Measurements from ENCODE around the gene SLFN14. TPM values are rescaled to one million over a fixed set of nuclear protein-coding genes. Genes with fewer than 3 reads are reported as not detected.

Gene SLFN14
- total and polyA plus RNA-seq, 11 donors: 0.31 TPM; not detected in 10

GRCh38 chr17:35584061-35584460 is 23.4 kb upstream of the SLFN14 start:
- DNase-seq (no peak), ATAC-seq (no peak)
- WGBS, 4 donors: 83 to 90% (median 85%) methylated on average over 1 of the region's 1 CpG
- H3K4me3 ChIP-seq: no peak overlapping the region
- H3K4me1 ChIP-seq: peaks cover 8 to 25% (median 17%) of the 10 kb centered on the region in 12 donors
- no peaks in the 10 kb centered on the region for H3K9me3 ChIP-seq
- H3K27ac ChIP-seq: no peak overlapping the region
- H3K36me3 ChIP-seq: no peaks in the 10 kb centered on the region
- H3K27me3 ChIP-seq: no peaks in the 10 kb centered on the region
- intact Hi-C loops (cut with DNase I): no loop called here
- TF ChIP-seq POLR2A (IDR thresholded peaks at IDR 0.05) (no peak), CTCF (IDR thresholded peaks at IDR 0.05) (no peak)

- WGBS, 4 donors: 2 to 8% (median 3%) methylated on average over 11 of the region's 11 CpGs
- intact Hi-C loops (cut with DNase I): loop anchor here in 4 of 10 donors (1.0 to 10.0 kb wide), 4 partner anchors 7 to 614 kb away; partner anchors contain the start of genes LIG3 (in 2 of the 4), AP2B1 (in 1 of the 4), CCT6B (in 1 of the 4) and ZNF830 (in 1 of the 4)
- peaks cover 0 to 32% (median 21%) of the 10 kb centered on the region in 9 donors for H3K36me3 ChIP-seq
- no peaks in the 10 kb centered on the region for H3K27me3 ChIP-seq
- H3K4me3 ChIP-seq: peak overlapping the region; percentile 44 to 93 (median 79)
- no peak for ATAC-seq
- no peaks in the 10 kb centered on the region for H3K9me3 ChIP-seq
- no peak for DNase-seq
- TF ChIP-seq CTCF (IDR thresholded peaks at IDR 0.05): no peak
- TF ChIP-seq POLR2A (IDR thresholded peaks at IDR 0.05): no peak
- peak overlapping the region; percentile 77 to 96 (median 92) for H3K27ac ChIP-seq
- H3K4me1 ChIP-seq: peaks cover 0 to 23% (median 17%) of the 10 kb centered on the region in 12 donors
Measured at GRCh38 chr17:35578929-35579432, 18.4 kb upstream of the SLFN14 start.

DNA sequence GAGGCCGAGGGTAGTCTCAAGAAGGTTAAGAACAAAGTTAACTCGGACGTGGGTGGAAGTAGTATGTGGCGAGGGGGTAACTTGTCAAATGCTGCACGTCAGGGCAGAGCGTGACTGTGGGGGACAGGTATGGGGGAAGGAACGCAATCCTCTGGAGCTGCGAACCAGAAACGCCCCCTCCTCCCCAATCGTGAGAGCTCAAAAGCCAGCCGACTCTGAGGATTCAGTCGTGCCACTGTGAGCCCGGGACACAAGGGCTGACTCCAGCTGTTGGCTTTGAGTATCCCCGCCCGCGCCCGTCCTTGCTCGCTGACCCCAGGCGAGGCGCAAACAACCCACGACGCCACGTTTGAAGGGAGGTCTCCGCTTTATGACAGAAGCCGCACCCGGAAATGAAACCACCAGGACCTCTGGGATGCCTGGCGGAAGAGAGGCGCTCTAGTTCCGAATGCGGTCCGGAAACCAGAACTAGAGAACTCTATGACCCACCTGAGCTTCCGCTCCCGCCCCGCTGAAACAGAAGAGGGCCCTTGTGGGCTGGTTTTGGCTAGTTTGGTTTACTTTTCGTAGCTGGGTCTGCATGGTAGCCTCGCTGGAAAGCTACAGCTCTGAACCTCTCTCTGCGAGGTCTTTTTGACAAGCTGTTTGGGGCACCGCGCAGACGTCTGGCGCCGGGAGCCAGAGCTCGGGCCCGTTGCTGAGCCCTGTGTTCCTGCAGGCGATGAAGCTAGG is 17.7 kb upstream of the SLFN14 start, which contains the start of gene PEX12:
Gene PEX12, minus strand, starts transcription at position 375 of the 732 bp plus-strand sequence. CDS start 550 bp downstream, outside the sequence.
- peak in 1 of 2 donors; percentile 80 for TF ChIP-seq POLR2A (IDR thresholded peaks at IDR 0.05)
- peak in 2 of 12 donors; percentile 7 to 30 for TF ChIP-seq CTCF (IDR thresholded peaks at IDR 0.05)
- ATAC-seq (peak; percentile 98 to 99 (median 98)), DNase-seq (peak; percentile 91 to 95 (median 93))
- no peaks in the 10 kb centered on the region for H3K9me3 ChIP-seq
- WGBS, 4 donors: 0 to 1% (median 0%) methylated on average over 28 to 45 of the region's 45 CpGs
- intact Hi-C loops (cut with DNase I): loop anchor here in 4 of 10 donors (1.0 to 10.0 kb wide), 4 partner anchors 8 to 614 kb away; partner anchors contain the start of genes LIG3 (in 2 of the 4), AP2B1 (in 1 of the 4), CCT6B (in 1 of the 4) and ZNF830 (in 1 of the 4)
- peak within 1 kb of the TSS; percentile 77 to 96 (median 92) for H3K27ac ChIP-seq
- H3K27me3 ChIP-seq: no peaks in the 10 kb centered on the region
- H3K4me3 ChIP-seq: peak within 1 kb of the TSS; percentile 44 to 93 (median 79)
- peaks cover 0 to 23% (median 17%) of the 10 kb centered on the region in 12 donors for H3K4me1 ChIP-seq
- H3K36me3 ChIP-seq: peaks cover 0 to 37% (median 27%) of the 10 kb centered on the region in 9 donors

DNA sequence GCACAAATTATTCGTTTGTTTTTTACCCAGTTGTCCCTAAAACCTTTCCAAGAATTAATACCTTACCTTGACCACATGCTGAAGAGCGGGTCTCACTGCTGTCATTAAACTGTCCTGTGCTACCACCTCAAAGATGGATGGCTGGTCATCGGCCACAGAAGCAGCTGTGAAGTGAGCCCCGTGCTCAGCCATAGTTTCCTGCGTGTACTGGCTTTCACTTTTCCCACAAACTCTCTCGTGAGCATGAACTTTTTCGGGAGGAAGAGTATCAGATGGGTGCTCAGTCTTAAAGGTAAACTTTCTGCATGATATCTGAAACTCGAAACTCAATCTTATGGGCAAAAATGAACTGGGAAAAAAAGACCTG is 17.2 kb upstream of the SLFN14 start:
- 4 to 8% (median 5%) methylated on average over 8 of the region's 8 CpGs for WGBS, 4 donors
- ATAC-seq (peak in 3 of 4 donors; percentile 25 to 51 (median 39)), DNase-seq (no peak)
- intact Hi-C loops (cut with DNase I): loop anchor here in 4 of 10 donors (1.0 to 10.0 kb wide), 4 partner anchors 8 to 613 kb away; partner anchors contain the start of genes LIG3 (in 2 of the 4), AP2B1 (in 1 of the 4), CCT6B (in 1 of the 4) and ZNF830 (in 1 of the 4)
- H3K9me3 ChIP-seq: no peaks in the 10 kb centered on the region
- peaks cover 0 to 41% (median 31%) of the 10 kb centered on the region in 9 donors for H3K36me3 ChIP-seq
- H3K27me3 ChIP-seq: no peaks in the 10 kb centered on the region
- peak overlapping the region; percentile 77 to 96 (median 92) for H3K27ac ChIP-seq
- H3K4me3 ChIP-seq: peak overlapping the region; percentile 44 to 93 (median 79)
- peaks cover 0 to 23% (median 17%) of the 10 kb centered on the region in 12 donors for H3K4me1 ChIP-seq
- TF ChIP-seq POLR2A (IDR thresholded peaks at IDR 0.05): no peak
- no peak for TF ChIP-seq CTCF (IDR thresholded peaks at IDR 0.05)
